Body of pancreas (tissue), 4 donors: ENCODE measurements around the gene TM9SF4. TPM values are rescaled to one million over a fixed set of nuclear protein-coding genes. Genes with fewer than 3 reads are reported as not detected.

ENCODE experiments used
- ATAC-seq: fragments of 150-250 bp; one replicate; pipeline ENCODE4 v1.9.1; 2016
- DNase-seq, 4 donors: peaks; one replicate each; pipeline ENCODE4 v3.0.0-alpha.2; 2019
- H3K27ac ChIP-seq, 4 donors: fragments of 200-600 bp; sonication (generic); 1 replicate in 3 of 4; 2 replicates in 1 of 4; pipeline versions ENCODE4 v1.5.1 to v1.6.1; 2016 to 2019; ENCODE audit warnings: mild to moderate bottlenecking in 1 of 4, mixed read lengths in 1 of 4, moderate library complexity in 1 of 4
- H3K27me3 ChIP-seq, 2 donors: fragments of 200-600 bp; sonication (generic); one replicate each; pipeline ENCODE4 v1.6.0; 2016; ENCODE audit warnings: mild to moderate bottlenecking in 1 of 2
- H3K36me3 ChIP-seq, 2 donors: fragments of 200-600 bp; sonication (generic); replicated peaks in 1 of 2; 2 replicates each; pipeline ENCODE4 v1.5.1; 2016; ENCODE audit warnings: low read depth in 2 of 2; ENCODE audit not compliant: insufficient read depth in 1 of 2
- H3K4me1 ChIP-seq: fragments of 200-600 bp; sonication (generic); one replicate; pipeline ENCODE4 v1.6.0; 2016
- H3K4me3 ChIP-seq, 2 donors: fragments of 200-600 bp; sonication (generic); 1 replicate in 1 of 2; 2 replicates in 1 of 2; pipeline ENCODE4 v1.5.1; 2016 to 2019
- H3K9me3 ChIP-seq, 3 donors: fragments of 200-600 bp; sonication (generic); 1 replicate in 2 of 3; 2 replicates in 1 of 3; pipeline ENCODE4 v1.5.1; 2016
- CTCF ChIP-seq, 7 experiments: fragments of 450-650 bp in 4 of 7; fragments of 200-600 bp in 3 of 7; sonication (generic) in 3 of 7; IDR thresholded peaks; one replicate each; pipeline ENCODE4 v1.5.1; 2016 to 2019; ENCODE audit warnings: antibody characterized with exemption in 7 of 7
- POLR2A ChIP-seq, 3 donors: fragments of 450-650 bp; IDR thresholded peaks; one replicate each; pipeline ENCODE4 v1.6.1; 2016; ENCODE audit warnings: antibody characterized with exemption in 3 of 3, mild to moderate bottlenecking in 2 of 3
- WGBS, 2 donors: methylation state at CpG; one replicate each; pipeline ENCODE4 v1.1.5; 2017; 5-methylcytosine and 5-hydroxymethylcytosine counted together
- intact Hi-C: fragments of 100-400 bp; cut with DNase I; formaldehyde crosslinking; loops from one replicate; pipeline ENCODE4 v1.15.1; 2023
- total RNA-seq, 2 donors: library from RNA; depleted of rRNA; stranded (reverse); fragments of >200 nt; gene quantifications; one replicate each; pipeline ENCODE4 v1.1.0, GENCODE V29; 2016

TM9SF4 gene
- total RNA-seq, 2 donors from 2014 or later: 16.9 to 27.0 TPM

DNA sequence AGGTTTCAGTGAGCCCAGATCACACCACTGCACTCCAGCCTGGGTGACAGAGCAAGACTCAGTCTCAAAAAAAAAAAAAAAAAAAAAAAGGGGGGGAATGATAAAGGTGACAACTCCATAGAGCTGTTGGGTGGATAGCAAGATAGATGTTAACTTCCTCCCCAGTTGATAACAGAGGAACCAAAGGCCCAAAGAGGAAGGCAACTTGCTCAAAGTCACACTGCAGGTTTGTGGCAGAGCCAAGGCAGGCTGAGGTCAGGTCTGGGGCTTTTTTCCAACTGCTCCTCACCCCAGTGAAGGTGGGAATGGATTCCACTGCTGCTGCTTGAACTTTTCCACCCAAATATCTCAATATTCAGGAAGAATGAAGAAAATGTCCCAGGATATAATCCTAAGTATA, 30.7 kb upstream of the TM9SF4 start:
- no peak overlapping the region for H3K27ac ChIP-seq
- no peaks in the 10 kb centered on the region for H3K4me1 ChIP-seq
- H3K36me3 ChIP-seq: no peaks in the 10 kb centered on the region
- intact Hi-C loops: no loop called here
- ATAC-seq: no peak
- no peaks in the 10 kb centered on the region for H3K27me3 ChIP-seq
- TF ChIP-seq CTCF (IDR thresholded peaks at IDR 0.05) (no peak), POLR2A (IDR thresholded peaks at IDR 0.05) (no peak)
- H3K9me3 ChIP-seq: no peaks in the 10 kb centered on the region
- no peak overlapping the region for H3K4me3 ChIP-seq
- no peak for DNase-seq

GRCh38 chr20:32079655-32080109, 29.8 kb upstream of the TM9SF4 start:
- H3K4me1 ChIP-seq: no peaks in the 10 kb centered on the region
- no peaks in the 10 kb centered on the region for H3K27me3 ChIP-seq
- H3K36me3 ChIP-seq: no peaks in the 10 kb centered on the region
- intact Hi-C loops: no loop called here
- no peak overlapping the region for H3K4me3 ChIP-seq
- 30 to 34% methylated on average over 7 to 8 of the region's 8 CpGs for WGBS, 2 donors
- ATAC-seq (no peak), DNase-seq (no peak)
- no peaks in the 10 kb centered on the region for H3K9me3 ChIP-seq
- H3K27ac ChIP-seq: no peak overlapping the region
- TF ChIP-seq POLR2A (IDR thresholded peaks at IDR 0.05) (no peak), CTCF (IDR thresholded peaks at IDR 0.05) (no peak)

DNA sequence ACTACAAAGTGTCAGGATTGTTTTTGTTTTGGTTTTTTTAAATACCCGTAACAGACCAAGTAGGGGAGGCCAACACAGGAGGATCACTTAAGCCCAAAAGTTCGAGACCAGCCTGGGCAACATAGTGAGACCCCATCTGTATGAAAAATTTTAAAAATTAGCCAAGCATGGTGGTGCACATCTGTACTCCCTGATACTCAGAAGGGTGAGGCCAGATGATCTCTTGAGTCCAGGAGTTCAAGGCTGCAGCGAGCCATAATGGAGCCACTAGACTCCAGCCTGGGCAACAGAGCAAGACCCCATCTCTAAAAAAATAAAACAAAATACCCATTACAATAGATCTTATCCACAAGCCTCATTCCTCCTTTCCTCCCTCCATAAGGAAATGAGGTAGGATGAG, 28.7 kb upstream of the TM9SF4 start:
- Histone ChIP-seq H3K4me3 (no peak overlapping the region), H3K36me3 (no peaks in the 10 kb centered on the region), H3K4me1 (no peaks in the 10 kb centered on the region), H3K27me3 (no peaks in the 10 kb centered on the region), H3K27ac (no peak overlapping the region), H3K9me3 (no peaks in the 10 kb centered on the region)
- DNase-seq (no peak), ATAC-seq (no peak)
- intact Hi-C loops: no loop called here
- no peak for TF ChIP-seq CTCF (IDR thresholded peaks at IDR 0.05)
- TF ChIP-seq POLR2A (IDR thresholded peaks at IDR 0.05): no peak
- WGBS, 2 donors: 73 to 90% methylated on average over 3 of the region's 3 CpGs

GRCh38 chr20:32083469-32083868, 26.0 kb upstream of the TM9SF4 start:
- intact Hi-C loops: no loop called here
- ATAC-seq: no peak

More at GRCh38 chr20:32083469-32083868, 26.0 kb upstream of the TM9SF4 start:
- Histone ChIP-seq H3K36me3 (no peaks in the 10 kb centered on the region), H3K9me3 (no peaks in the 10 kb centered on the region), H3K27ac (no peak overlapping the region), H3K4me1 (no peaks in the 10 kb centered on the region), H3K27me3 (no peaks in the 10 kb centered on the region), H3K4me3 (no peak overlapping the region)
- no peak for DNase-seq
- no peak for TF ChIP-seq POLR2A (IDR thresholded peaks at IDR 0.05)
- TF ChIP-seq CTCF (IDR thresholded peaks at IDR 0.05): no peak
- 74 to 77% methylated on average over 6 of the region's 6 CpGs for WGBS, 2 donors
